HepG2 (cell line): ENCODE results near the gene SP8. TPM values are rescaled to one million over a fixed set of nuclear protein-coding genes. Genes with fewer than 3 reads are reported as not detected.

Source experiments
- ATAC-seq: fragments of 200-7000 bp; cut with Tn5 transposase; 3 replicates; pipeline ENCODE4 v1.9.1; 2020; ENCODE audit warnings: mild to moderate bottlenecking, moderate library complexity
- BruUV-seq: library from RNA; stranded (reverse); fragments of 400-500 nt; replicated peaks from 2 replicates; lab custom pipeline; 2021; lab: Mats Ljungman, UMichigan
- CTCF ChIA-PET: fragments of 300-600 bp; formaldehyde crosslinking; extraction: SDS; loops from one replicate; lab custom pipeline; 2021; ENCODE audit warnings: low total read pairs, inconsistent platforms, low intra/inter-chr PET ratio; lab: Yijun Ruan, JAX
- POLR2A ChIA-PET: fragments of 350-600 bp; sonication (Branson Sonifier 250); formaldehyde crosslinking; loops from one replicate; lab custom pipeline; 2020; ENCODE audit warnings: antibody characterized with exemption, inconsistent platforms; lab: Yijun Ruan, JAX
- DNase-seq: peaks from one replicate; pipeline ENCODE4 v3.0.0-alpha.2; 2015; ENCODE audit warnings: low spot score
- FAIRE-seq: peaks from 3 replicates; lab custom pipeline; 2011; peaks lifted over from hg19 to GRCh38; lab: Jason Lieb, UNC
- H2AFZ ChIP-seq: one replicate; pipeline ENCODE4 v1.6.1; 2011; ENCODE audit warnings: low read length, inconsistent platforms
- H3K27ac ChIP-seq: fragments of 300-600 bp; 3 replicates; pipeline ENCODE4 v1.8.0; 2011; ENCODE audit warnings: mixed run types, mild to moderate bottlenecking, mixed read lengths, low read length, inconsistent platforms; ENCODE audit not compliant: insufficient read depth; ENCODE audit errors: extremely low read length
- H3K27me3 ChIP-seq, 2 experiments: fragments of 200-600 bp in 1 of 2; 2 replicates in 1 of 2; 3 replicates in 1 of 2; pipeline versions ENCODE4 v1.6.0 to v1.8.0; 2011; ENCODE audit warnings: low read length in 2 of 2, mild to moderate bottlenecking in 2 of 2, moderate library complexity in 2 of 2, inconsistent platforms in 1 of 2; ENCODE audit not compliant: insufficient read depth in 2 of 2, control insufficient read depth in 1 of 2
- H3K36me3 ChIP-seq, 2 experiments: fragments of 200-600 bp in 1 of 2; replicated peaks in 1 of 2; 2 replicates in 1 of 2; 3 replicates in 1 of 2; pipeline versions ENCODE4 v1.5.1 to v1.8.0; 2011; ENCODE audit warnings: low read length in 2 of 2, inconsistent platforms in 1 of 2; ENCODE audit not compliant: insufficient read depth in 2 of 2, control insufficient read depth in 1 of 2
- H3K4me1 ChIP-seq: 2 replicates; pipeline ENCODE4 v1.5.1; 2012; ENCODE audit warnings: low read length, inconsistent platforms; ENCODE audit not compliant: insufficient read depth
- H3K4me2 ChIP-seq: 2 replicates; pipeline ENCODE4 v1.6.0; 2011; ENCODE audit warnings: low read depth, low read length, inconsistent platforms
- H3K4me3 ChIP-seq, 3 experiments: fragments of 200-600 bp in 1 of 3; sonication (generic), shearing (Covaris generic) in 1 of 3; replicated peaks in 1 of 3; 2 replicates each; pipeline ENCODE4 v1.5.1; 2011 to 2016; ENCODE audit warnings: low read length in 3 of 3, inconsistent platforms in 2 of 3, low read depth in 2 of 3, mild to moderate bottlenecking in 2 of 3, control low read depth in 1 of 3, mixed read lengths in 1 of 3; ENCODE audit not compliant: insufficient read depth in 1 of 3
- H3K79me2 ChIP-seq: one replicate; pipeline ENCODE4 v1.6.1; 2011; ENCODE audit warnings: low read length, inconsistent platforms; ENCODE audit not compliant: insufficient read depth
- H3K9ac ChIP-seq: 2 replicates; pipeline ENCODE4 v1.6.0; 2011; ENCODE audit warnings: mild to moderate bottlenecking, low read depth, low read length, inconsistent platforms; ENCODE audit not compliant: insufficient read depth
- H3K9me3 ChIP-seq: 2 replicates; pipeline ENCODE4 v1.5.1; 2012; ENCODE audit warnings: mild to moderate bottlenecking, low read length
- H4K20me1 ChIP-seq: 2 replicates; pipeline ENCODE4 v1.6.0; 2011; ENCODE audit warnings: inconsistent platforms, mild to moderate bottlenecking, low read length, moderate library complexity; ENCODE audit not compliant: insufficient read depth
- ADNP ChIP-seq: sonication (generic); formaldehyde crosslinking; IDR thresholded peaks from 2 replicates; pipeline ENCODE4 v1.4.0; 2020; ENCODE audit warnings: missing genetic modification reagents
- FIP1L1 ChIP-seq: fragments of 200-400 bp; formaldehyde crosslinking; IDR thresholded peaks from 2 replicates; pipeline ENCODE4 v1.6.1; 2018; ENCODE audit warnings: low read depth, mild to moderate bottlenecking, low read length, moderate library complexity, borderline replicate concordance; ENCODE audit not compliant: insufficient read depth
- KAT7 ChIP-seq: IDR thresholded peaks from 2 replicates; pipeline ENCODE4 v1.6.1; 2018; ENCODE audit warnings: borderline replicate concordance, missing compliant biosample characterization
- MAZ ChIP-seq, 2 experiments: sonication (generic) in 1 of 2; formaldehyde crosslinking in 1 of 2; IDR thresholded peaks; 2 replicates each; pipeline versions ENCODE4 v1.5.0 to v1.6.1; 2012 to 2020; ENCODE audit warnings: low read depth in 2 of 2, mild to moderate bottlenecking in 2 of 2, borderline replicate concordance in 1 of 2, improper control_type of control experiment in 1 of 2, low read length in 1 of 2, missing genetic modification reagents in 1 of 2, moderate library complexity in 1 of 2
- MYC ChIP-seq: sonication (generic); formaldehyde crosslinking; IDR thresholded peaks from 2 replicates; pipeline ENCODE4 v1.9.0; 2021; ENCODE audit warnings: missing genetic modification reagents, borderline replicate concordance
- RBM22 ChIP-seq: fragments of 200-400 bp; formaldehyde crosslinking; optimal IDR thresholded peaks from 2 replicates; pipeline ENCODE3; 2017; ENCODE audit warnings: mild to moderate bottlenecking, low read length, moderate library complexity
- TBL1XR1 ChIP-seq: fragments of 150-350 bp; IDR thresholded peaks from 2 replicates; pipeline ENCODE4 v1.6.1; 2014; ENCODE audit warnings: borderline replicate concordance, low read length; ENCODE audit not compliant: partially characterized antibody
- ZNF12 ChIP-seq: sonication (generic); formaldehyde crosslinking; IDR thresholded peaks from 2 replicates; pipeline ENCODE4 v1.5.0; 2020; ENCODE audit warnings: missing genetic modification reagents
- ZNF350 ChIP-seq: sonication (generic); formaldehyde crosslinking; IDR thresholded peaks from 2 replicates; pipeline ENCODE4 v1.4.0; 2020; ENCODE audit warnings: mild to moderate bottlenecking, low read depth, missing genetic modification reagents, borderline replicate concordance
- WGBS: methylation state at CpG from one replicate; pipeline ENCODE4 v1.1.6; 2017; ENCODE audit warnings: low lambda C conversion rate; 5-methylcytosine and 5-hydroxymethylcytosine counted together
- in situ Hi-C: cut with HindIII; loops from 2 replicates; pipeline ENCODE4 v1.10.0; 2017; ENCODE audit warnings: low pct_unique_long_range_greater_than_20kb; ENCODE audit not compliant: extremely low pct_ligation_motif_present
- intact Hi-C: fragments of 100-400 bp; cut with micrococcal nuclease; formaldehyde crosslinking; loops from one replicate; pipeline ENCODE4 v1.10.0; 2022; ENCODE audit not compliant: unreplicated experiment
- polyA plus RNA-seq, 8 experiments: library from polyadenylated mRNA; depleted of rRNA in 3 of 8; stranded (reverse) in 7 of 8; unstranded in 1 of 8; fragments of >200 nt; fragmentation: Illumina TruSeq in 4 of 8; extraction: Trizol in 4 of 8; gene quantifications; 2 replicates each; pipeline versions ENCODE4 v1.2.1 to v1.2.3, GENCODE V29; 2011 to 2016; ENCODE audit warnings: low read depth in 4 of 8, missing spikeins in 1 of 8, mixed read lengths in 1 of 8; ENCODE audit not compliant: insufficient read depth in 1 of 8
- total RNA-seq, 5 experiments: library from RNA; depleted of rRNA; stranded (reverse); fragments of >200 nt; fragmentation: Illumina TruSeq; extraction: Trizol; gene quantifications; 2 replicates each; pipeline ENCODE4 v1.2.3, GENCODE V29; 2016; ENCODE audit warnings: low read depth in 1 of 5
- TF ChIP-seq, protein P1 (sequence below): sonication (generic); formaldehyde crosslinking; IDR thresholded peaks from 2 replicates; pipeline ENCODE4 v1.8.1; 2022; ENCODE audit warnings: low read depth, mild to moderate bottlenecking, missing genetic modification reagents

Gene SP8
- total and polyA plus RNA-seq, 2 of the 13 experiments (the other 11 are each of a cell fraction or from before 2014, with no cell fraction given) = not detected

- BruUV-seq = no TSS peak
- Histone ChIP-seq H3K27ac (no peak overlapping the region), H3K4me3 (no peak overlapping the region), H3K4me2 (no peak overlapping the region), H3K4me1 (no peaks in the 10 kb centered on the region), H3K79me2 (no peaks in the 10 kb centered on the region), H3K36me3 (no peaks in the 10 kb centered on the region), H3K9me3 (no peaks in the 10 kb centered on the region), H2AFZ (no peak overlapping the region), H3K27me3 (no peaks in the 10 kb centered on the region), H4K20me1 (no peaks in the 10 kb centered on the region), H3K9ac (no peak overlapping the region)
- ChIA-PET POLR2A (no interaction called here), CTCF (no interaction called here)
- 28% methylated on average over 9 of the region's 9 CpGs for WGBS
- intact Hi-C loops (no loop called here), in situ Hi-C loops (no loop called here)
- DNase-seq (no peak), FAIRE-seq (no peak), ATAC-seq (no peak)
- TF ChIP-seq ZNF12 (CRISPR knock-in tag) = no peak
- no peak for TF ChIP-seq ADNP (CRISPR knock-in tag)
- no peak for TF ChIP-seq MAZ (IDR thresholded peaks at IDR 0.05; ENCODE audit: borderline replicate concordance, low read depth, low read length)
- TF ChIP-seq MAZ (CRISPR knock-in tag; IDR thresholded peaks at IDR 0.05; ENCODE audit: low read depth) = no peak
- TF ChIP-seq ZNF350 (CRISPR knock-in tag) = no peak
- TF ChIP-seq FIP1L1 = no peak
- TF ChIP-seq KAT7 = no peak
- TF ChIP-seq, protein P1, sequence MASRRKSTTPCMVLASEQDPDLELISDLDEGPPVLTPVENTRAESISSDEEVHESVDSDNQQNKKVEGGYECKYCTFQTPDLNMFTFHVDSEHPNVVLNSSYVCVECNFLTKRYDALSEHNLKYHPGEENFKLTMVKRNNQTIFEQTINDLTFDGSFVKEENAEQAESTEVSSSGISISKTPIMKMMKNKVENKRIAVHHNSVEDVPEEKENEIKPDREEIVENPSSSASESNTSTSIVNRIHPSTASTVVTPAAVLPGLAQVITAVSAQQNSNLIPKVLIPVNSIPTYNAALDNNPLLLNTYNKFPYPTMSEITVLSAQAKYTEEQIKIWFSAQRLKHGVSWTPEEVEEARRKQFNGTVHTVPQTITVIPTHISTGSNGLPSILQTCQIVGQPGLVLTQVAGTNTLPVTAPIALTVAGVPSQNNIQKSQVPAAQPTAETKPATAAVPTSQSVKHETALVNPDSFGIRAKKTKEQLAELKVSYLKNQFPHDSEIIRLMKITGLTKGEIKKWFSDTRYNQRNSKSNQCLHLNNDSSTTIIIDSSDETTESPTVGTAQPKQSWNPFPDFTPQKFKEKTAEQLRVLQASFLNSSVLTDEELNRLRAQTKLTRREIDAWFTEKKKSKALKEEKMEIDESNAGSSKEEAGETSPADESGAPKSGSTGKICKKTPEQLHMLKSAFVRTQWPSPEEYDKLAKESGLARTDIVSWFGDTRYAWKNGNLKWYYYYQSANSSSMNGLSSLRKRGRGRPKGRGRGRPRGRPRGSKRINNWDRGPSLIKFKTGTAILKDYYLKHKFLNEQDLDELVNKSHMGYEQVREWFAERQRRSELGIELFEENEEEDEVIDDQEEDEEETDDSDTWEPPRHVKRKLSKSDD (CRISPR knock-in tag) = no peak
- no peak for TF ChIP-seq TBL1XR1
- TF ChIP-seq MYC (CRISPR knock-in tag) = no peak
- TF ChIP-seq RBM22 = no peak
Observed at GRCh38 chr7:20827172-20827571, 40.5 kb upstream of the SP8 start.
